Panc1 (cell line): ENCODE results near the gene CDKAL1.

Experiments used
- CTCF ChIP-seq: fragments of 450-650 bp; IDR thresholded peaks from 2 replicates; pipeline ENCODE4 v1.5.1; 2017; ENCODE audit warnings: mild to moderate bottlenecking
- POLR2AphosphoS5 ChIP-seq: IDR thresholded peaks from 2 replicates; pipeline ENCODE4 v1.6.1; 2012; ENCODE audit warnings: mild to moderate bottlenecking, low read depth, low read length, moderate library complexity
- REST ChIP-seq, 2 experiments: IDR thresholded peaks; 2 replicates each; pipeline ENCODE4 v1.6.1; 2011 to 2012; ENCODE audit warnings: low read depth in 2 of 2, control low read depth in 1 of 2, low read length in 1 of 2, mild to moderate bottlenecking in 1 of 2, moderate library complexity in 1 of 2; ENCODE audit not compliant: insufficient read depth in 1 of 2

- TF ChIP-seq CTCF = no peak
- TF ChIP-seq POLR2AphosphoS5 = no peak
- TF ChIP-seq REST (IDR thresholded peaks at IDR 0.05; ENCODE audit: insufficient read depth in 1 of 2, low read depth in 2 of 2, low read length in 1 of 2) = no peak
Observed at GRCh38 chr6:21101694-21102093, 567.4 kb downstream of the CDKAL1 start.
